Activated CD4-positive, alpha-beta T cell treated with anti-CD3 and anti-CD28 coated beads, Interleukin-10, Interleukin-2, amounts not matched to agents 100 ng/mL and 50 ng/mL, durations not matched to agents 16 hours and 8 hours (primary cell): ENCODE data around the gene PDHX.
"Not testable (repeated sequence)": the region's sequence is repeated elsewhere in the genome, so short reads cannot be mapped to it uniquely, and the experiment has no call there.

ENCODE experiments used
- DNase-seq: peaks from one replicate; pipeline ENCODE4 v3.0.0-alpha.2; 2020

Gene PDHX

GRCh38 chr11:35028007-35028406 is 111.6 kb downstream of the PDHX start:
- DNase-seq: not testable (repeated sequence)

- DNase-seq: peak; percentile 76
Measured at GRCh38 chr11:35029979-35030682, 113.7 kb downstream of the PDHX start.

- DNase-seq: peak; percentile 78
Measured at GRCh38 chr11:35030716-35031213, 114.3 kb downstream of the PDHX start.

GRCh38 chr11:35031346-35031745 is 114.9 kb downstream of the PDHX start:
- DNase-seq: no peak

- DNase-seq: peak; percentile 35
Measured at GRCh38 chr11:35031867-35032266, 115.4 kb downstream of the PDHX start.

GRCh38 chr11:35033011-35033410 is 116.6 kb downstream of the PDHX start:
- no peak for DNase-seq

- no peak for DNase-seq
Measured at GRCh38 chr11:35034401-35034800, 118.0 kb downstream of the PDHX start.

- DNase-seq: no peak
Measured at GRCh38 chr11:35035894-35036408, 119.5 kb downstream of the PDHX start.

GRCh38 chr11:35036639-35037038 is 120.2 kb downstream of the PDHX start:
- DNase-seq: no peak

GRCh38 chr11:35038211-35038928 is 122.0 kb downstream of the PDHX start:
- DNase-seq: no peak

GRCh38 chr11:35039076-35039475 is 122.7 kb downstream of the PDHX start:
- DNase-seq: no peak

- DNase-seq: peak; percentile 91
Measured at GRCh38 chr11:35040221-35040942, 124.0 kb downstream of the PDHX start.

- DNase-seq: no peak
Measured at GRCh38 chr11:35041070-35041554, 124.7 kb downstream of the PDHX start.

- DNase-seq: no peak
Measured at GRCh38 chr11:35042224-35042623, 125.8 kb downstream of the PDHX start.

- DNase-seq: no peak
Measured at GRCh38 chr11:35042913-35043312, 126.5 kb downstream of the PDHX start.

- no peak for DNase-seq
Measured at GRCh38 chr11:35043936-35044335, 127.5 kb downstream of the PDHX start.

- DNase-seq: peak; percentile 80
Measured at GRCh38 chr11:35045236-35045820, 128.9 kb downstream of the PDHX start.
